Activated B cell treated with CpG ODN at 0.5 μM for 24 hours (primary cell): ENCODE measurements around the gene FITM2. TPM values are rescaled to one million over a fixed set of nuclear protein-coding genes. Genes with fewer than 3 reads are reported as not detected.
"Not testable (repeated sequence)": the region's sequence is repeated elsewhere in the genome, so short reads cannot be mapped to it uniquely, and the experiment has no call there.

Experiments
- ATAC-seq: fragments of 200-7000 bp; cut with Tn5 transposase; one replicate; pipeline ENCODE4 v1.10.0; 2021; ENCODE audit warnings: low read depth, mild to moderate bottlenecking, moderate library complexity
- CTCF ChIA-PET: fragments of 350-600 bp; sonication (Branson Sonifier 250); formaldehyde crosslinking; loops from one replicate; lab custom pipeline; 2021; ENCODE audit warnings: antibody characterized with exemption; lab: Charles Lee
- POLR2A ChIA-PET: fragments of 350-600 bp; sonication (Branson Sonifier 250); formaldehyde crosslinking; loops from one replicate; lab custom pipeline; 2021; ENCODE audit warnings: antibody characterized with exemption; lab: Charles Lee
- DNase-seq: peaks from one replicate; pipeline ENCODE4 v3.0.0; 2022
- H3K27ac Mint-ChIP-seq: one replicate; pipeline ENCODE4 v1.8.0; 2020; ENCODE audit warnings: mixed read lengths
- H3K27me3 Mint-ChIP-seq: one replicate; pipeline ENCODE4 v1.8.0; 2021; ENCODE audit warnings: mixed read lengths
- H3K36me3 Mint-ChIP-seq: one replicate; pipeline ENCODE4 v1.8.0; 2021; ENCODE audit warnings: low read depth, mixed read lengths
- H3K4me1 Mint-ChIP-seq: one replicate; pipeline ENCODE4 v1.8.0; 2021; ENCODE audit warnings: mixed read lengths
- H3K4me3 Mint-ChIP-seq: one replicate; pipeline ENCODE4 v1.8.0; 2020; ENCODE audit warnings: mild to moderate bottlenecking, mixed read lengths
- H3K9me3 Mint-ChIP-seq: one replicate; pipeline ENCODE4 v1.8.0; 2020; ENCODE audit warnings: mixed read lengths
- CTCF ChIP-seq: fragments of 200-600 bp; IDR thresholded peaks from one replicate; pipeline ENCODE4 v1.8.0; 2022; ENCODE audit warnings: antibody characterized with exemption, mild to moderate bottlenecking
- intact Hi-C: fragments of 100-400 bp; cut with micrococcal nuclease; formaldehyde crosslinking; loops from one replicate; pipeline ENCODE4 v1.15.1; 2024
- total RNA-seq: library from RNA; stranded (reverse); gene quantifications from 2 replicates; pipeline ENCODE4 v1.2.3, GENCODE V29; 2022

FITM2 gene
- total RNA-seq, 1 donor from 2014 or later, result 3.3 TPM

GRCh38 chr20:44331201-44331600, 20.2 kb upstream of the FITM2 start:
- DNase-seq (no peak), ATAC-seq (no peak)
- POLR2A ChIA-PET, result no interaction called here
- H3K9me3 Mint-ChIP-seq, result no peaks in the 10 kb centered on the region
- H3K4me1 Mint-ChIP-seq, result no peaks in the 10 kb centered on the region
- no peaks in the 10 kb centered on the region for H3K36me3 Mint-ChIP-seq
- H3K27ac Mint-ChIP-seq, result no peak overlapping the region
- intact Hi-C loops, result no loop called here
- peaks cover 27% of the 10 kb centered on the region for H3K27me3 Mint-ChIP-seq
- no peak overlapping the region for H3K4me3 Mint-ChIP-seq
- no peak for TF ChIP-seq CTCF
- CTCF ChIA-PET, result interaction anchor here (1.7 kb wide), 1 partner anchor 21 kb away, joined by 4 read pairs; the partner anchor contains the start of gene FITM2

GRCh38 chr20:44328428-44328827, 17.4 kb upstream of the FITM2 start:
- CTCF ChIA-PET, result no interaction called here
- peaks cover 20% of the 10 kb centered on the region for H3K27me3 Mint-ChIP-seq
- TF ChIP-seq CTCF, result no peak
- intact Hi-C loops, result no loop called here
- ATAC-seq, result no peak
- H3K4me3 Mint-ChIP-seq, result no peak overlapping the region
- no peak overlapping the region for H3K27ac Mint-ChIP-seq
- H3K36me3 Mint-ChIP-seq, result no peaks in the 10 kb centered on the region
- H3K9me3 Mint-ChIP-seq, result no peaks in the 10 kb centered on the region
- no peak for DNase-seq
- no peaks in the 10 kb centered on the region for H3K4me1 Mint-ChIP-seq
- POLR2A ChIA-PET, result no interaction called here

- POLR2A ChIA-PET, intact Hi-C loops, CTCF ChIA-PET, H3K9me3 Mint-ChIP-seq, ATAC-seq, H3K27ac Mint-ChIP-seq, H3K4me1 Mint-ChIP-seq, DNase-seq, H3K4me3 Mint-ChIP-seq, H3K36me3 Mint-ChIP-seq: not testable (repeated sequence)
- peaks cover 20% of the 10 kb centered on the region for H3K27me3 Mint-ChIP-seq
Observed at GRCh38 chr20:44327748-44328147, 16.7 kb upstream of the FITM2 start.

- ChIA-PET CTCF (no interaction called here), POLR2A (no interaction called here)
- no peak for TF ChIP-seq CTCF
- DNase-seq (no peak), ATAC-seq (no peak)
- Mint-ChIP-seq H3K27ac (no peak overlapping the region), H3K4me3 (no peak overlapping the region), H3K27me3 (peaks cover 18% of the 10 kb centered on the region), H3K9me3 (no peaks in the 10 kb centered on the region), H3K36me3 (no peaks in the 10 kb centered on the region), H3K4me1 (no peaks in the 10 kb centered on the region)
- intact Hi-C loops, result no loop called here
Observed at GRCh38 chr20:44326391-44327159, 15.6 kb upstream of the FITM2 start.

GRCh38 chr20:44324343-44324742, 13.3 kb upstream of the FITM2 start:
- Mint-ChIP-seq H3K9me3 (no peaks in the 10 kb centered on the region), H3K36me3 (no peaks in the 10 kb centered on the region), H3K27ac (no peak overlapping the region), H3K27me3 (peaks cover 15% of the 10 kb centered on the region), H3K4me3 (no peak overlapping the region), H3K4me1 (no peaks in the 10 kb centered on the region)
- ChIA-PET CTCF (no interaction called here), POLR2A (no interaction called here)
- intact Hi-C loops, result no loop called here
- TF ChIP-seq CTCF, result no peak
- ATAC-seq, result no peak
- no peak for DNase-seq
